HG02642 (cell line): ENCODE measurements around the gene ARPIN.
"Not testable (repeated sequence)": the region's sequence is repeated elsewhere in the genome, so short reads cannot be mapped to it uniquely, and the experiment has no call there.

Experiments used
- ATAC-seq: cut with Tn5 transposase; IDR thresholded peaks from one replicate; pipeline ENCODE4 v1.9.1; 2021; ENCODE audit warnings: mild to moderate bottlenecking; ENCODE audit not compliant: unreplicated experiment, poor library complexity

Gene ARPIN

DNA sequence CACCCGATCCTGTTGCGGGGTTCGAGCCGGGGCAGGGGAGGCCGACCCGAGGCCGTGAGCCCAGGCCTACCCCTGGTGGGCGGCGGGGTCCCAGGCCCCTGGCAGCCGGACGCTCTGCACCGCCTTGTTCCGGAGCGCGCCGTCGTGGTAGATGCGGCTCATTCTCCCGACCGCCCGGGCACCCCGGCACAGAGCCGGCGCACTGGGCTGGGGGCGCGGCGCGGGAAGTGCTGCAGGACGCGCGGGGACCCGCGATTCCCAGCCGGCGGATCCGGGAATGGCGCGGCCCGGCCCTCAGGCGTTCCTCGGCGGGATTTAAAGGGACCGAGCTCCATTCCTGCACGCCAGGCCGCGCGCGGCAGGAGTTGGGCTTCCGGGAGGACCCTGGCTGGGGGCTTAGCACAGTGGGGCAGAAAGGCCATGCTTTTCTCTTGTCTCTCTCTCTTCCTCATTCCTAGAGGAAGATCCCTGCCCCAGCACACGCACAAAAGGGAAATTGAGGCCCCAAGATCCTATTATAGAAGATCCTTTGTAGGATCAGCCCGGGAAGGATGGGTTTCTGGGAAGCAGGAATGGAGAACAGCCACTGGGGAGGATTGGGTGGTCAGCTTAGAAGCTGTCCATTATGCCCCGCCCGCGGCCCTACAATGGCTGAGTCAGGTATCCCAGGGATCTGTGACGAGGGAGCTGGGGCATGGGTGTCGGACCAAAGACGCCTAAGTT is at the start of gene ARPIN:
Gene ARPIN, minus strand, starts transcription at position 279 of the 723 bp plus-strand sequence. Its CDS starts 117 bp downstream, at position 162.
- ATAC-seq, result no peak

- no peak for ATAC-seq
Observed at GRCh38 chr15:89958107-89958805, 45.5 kb upstream of the ARPIN start.

GRCh38 chr15:89955449-89955998 is 42.8 kb upstream of the ARPIN start:
- ATAC-seq, result not testable (repeated sequence)

DNA sequence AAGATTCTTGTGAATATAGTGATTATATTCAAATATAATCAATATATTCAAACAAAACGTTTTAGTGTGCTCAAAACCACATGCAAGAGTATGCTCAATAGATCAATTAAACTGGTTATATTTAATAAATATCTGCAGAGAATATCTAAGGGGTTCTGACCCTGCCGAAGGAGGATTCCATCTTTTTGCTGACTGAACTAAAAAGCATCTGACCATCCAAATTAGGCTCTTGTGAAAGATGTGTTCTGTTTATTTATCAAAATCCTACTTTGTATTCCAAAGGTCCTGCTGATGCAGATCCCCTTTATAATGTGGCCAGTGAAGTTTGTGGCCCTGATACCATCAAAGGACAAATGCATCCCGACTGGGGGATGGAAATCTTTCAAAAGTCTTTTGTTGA is 41.8 kb upstream of the ARPIN start:
- no peak for ATAC-seq

GRCh38 chr15:89948796-89949195 is 36.0 kb upstream of the ARPIN start:
- ATAC-seq, result no peak

DNA sequence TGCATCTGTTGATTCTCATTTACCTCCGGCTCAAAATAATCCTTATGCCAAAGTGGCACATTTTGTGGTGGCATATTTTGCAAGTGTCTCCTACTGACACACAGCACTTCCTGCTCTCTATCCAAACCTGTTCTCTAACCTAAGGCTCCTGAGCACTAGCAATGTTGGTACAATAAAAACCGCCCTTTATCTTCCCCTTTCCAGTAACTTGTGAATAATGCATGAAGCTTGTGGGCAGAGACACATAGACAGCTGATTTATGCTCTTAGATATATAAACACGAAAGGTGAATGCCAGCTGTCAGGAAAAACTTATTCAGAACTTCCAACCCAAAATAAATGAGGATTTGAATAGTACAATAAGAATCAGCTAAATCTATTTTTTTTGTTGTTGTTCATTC is 34.6 kb upstream of the ARPIN start:
- ATAC-seq, result no peak

GRCh38 chr15:89946681-89947299 is 34.0 kb upstream of the ARPIN start:
- ATAC-seq, result no peak

DNA sequence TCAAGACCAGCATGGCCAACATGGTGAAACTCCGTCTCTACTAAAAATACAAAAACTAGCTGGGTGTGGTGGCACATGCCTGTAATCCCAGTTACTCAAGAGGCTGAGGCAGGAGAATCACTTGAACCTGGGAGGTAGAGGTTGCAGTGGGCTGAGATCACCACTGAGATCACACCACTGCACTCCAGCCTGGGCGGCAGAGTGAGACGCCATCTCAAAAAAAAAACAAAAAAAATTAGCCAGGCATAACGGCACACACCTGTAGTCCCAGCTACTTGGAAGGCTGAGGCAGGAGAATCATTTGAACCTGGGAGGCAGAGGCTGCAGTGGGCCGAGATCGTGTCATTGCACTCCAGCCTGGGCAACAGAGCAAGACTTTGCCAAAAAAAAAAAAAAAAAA is 31.0 kb upstream of the ARPIN start:
- not testable (repeated sequence) for ATAC-seq

- ATAC-seq, result no peak
Observed at GRCh38 chr15:89939910-89940309, 27.2 kb upstream of the ARPIN start.

GRCh38 chr15:89939377-89939776 is 26.6 kb upstream of the ARPIN start:
- ATAC-seq, result not testable (repeated sequence)

GRCh38 chr15:89937365-89938350 is 24.9 kb upstream of the ARPIN start:
- ATAC-seq, result no peak

GRCh38 chr15:89936786-89937265 is 24.1 kb upstream of the ARPIN start:
- no peak for ATAC-seq

- no peak for ATAC-seq
Observed at GRCh38 chr15:89936051-89936785, 23.5 kb upstream of the ARPIN start.

- ATAC-seq, result no peak
Observed at GRCh38 chr15:89932880-89933279, 20.1 kb upstream of the ARPIN start.

- no peak for ATAC-seq
Observed at GRCh38 chr15:89928421-89928820, 15.7 kb upstream of the ARPIN start.

GRCh38 chr15:89926158-89926557 is 13.4 kb upstream of the ARPIN start:
- no peak for ATAC-seq

DNA sequence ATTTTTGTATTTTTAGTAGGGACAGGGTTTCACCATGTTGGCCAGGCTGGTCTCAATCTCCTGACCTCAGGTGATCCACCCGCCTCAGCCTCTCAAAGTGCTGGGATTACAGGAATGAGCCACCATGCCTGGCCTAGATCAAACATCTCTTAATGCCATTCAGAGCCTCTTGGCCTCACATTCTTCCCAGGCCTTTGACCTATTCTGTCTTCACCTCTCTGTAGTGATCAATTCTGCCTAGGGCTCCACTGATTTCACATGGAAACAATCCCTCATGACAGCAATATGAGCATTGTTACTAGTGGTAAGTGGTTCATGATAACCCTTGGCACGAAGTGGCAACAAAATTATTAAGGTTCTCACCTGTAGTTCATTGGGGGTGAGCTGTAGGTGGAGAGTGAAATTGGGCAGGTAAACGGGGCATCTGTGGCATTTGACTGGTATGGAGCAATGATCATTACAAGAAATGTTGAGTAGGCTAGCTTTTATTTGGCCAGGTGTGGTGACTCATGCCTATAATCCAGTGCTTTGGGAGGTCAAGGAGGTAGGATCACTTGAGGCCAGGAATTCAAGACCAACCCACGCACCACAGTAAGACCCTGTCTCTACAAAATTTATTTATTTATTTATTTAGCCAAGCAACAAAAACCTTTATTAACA is 4.8 kb upstream of the ARPIN start:
- ATAC-seq, result no peak

GRCh38 chr15:89916660-89917059 is 3.9 kb upstream of the ARPIN start:
- ATAC-seq, result no peak
